OCI-M1 (cell line): ENCODE data around the gene SIX2.

Source experiments
- DNase-seq: peaks from one replicate; lab custom pipeline; 2025; lab: John Stamatoyannopoulos, UW

SIX2 gene

GRCh38 chr2:45001869-45002385, 7.3 kb downstream of the SIX2 start:
- peak; percentile 2 for DNase-seq

- no peak for DNase-seq
Measured at GRCh38 chr2:45000921-45001868, 8.1 kb downstream of the SIX2 start.

GRCh38 chr2:45000341-45000901, 8.8 kb downstream of the SIX2 start:
- no peak for DNase-seq

- no peak for DNase-seq
Measured at GRCh38 chr2:44999540-44999939, 9.7 kb downstream of the SIX2 start.

GRCh38 chr2:44997963-44998362, 11.3 kb downstream of the SIX2 start:
- DNase-seq = no peak

- DNase-seq = no peak
Measured at GRCh38 chr2:44996356-44996755, 12.9 kb downstream of the SIX2 start.

- no peak for DNase-seq
Measured at GRCh38 chr2:44994377-44994776, 14.9 kb downstream of the SIX2 start.

GRCh38 chr2:44989176-44989575, 20.1 kb downstream of the SIX2 start:
- DNase-seq = no peak

- no peak for DNase-seq
Measured at GRCh38 chr2:44983836-44984604, 25.2 kb downstream of the SIX2 start.

- DNase-seq = peak; percentile 83
Measured at GRCh38 chr2:44981714-44982108, 27.5 kb downstream of the SIX2 start.

GRCh38 chr2:44980751-44981713, 28.2 kb downstream of the SIX2 start:
- no peak for DNase-seq

- DNase-seq = no peak
Measured at GRCh38 chr2:44979581-44979980, 29.7 kb downstream of the SIX2 start.

- DNase-seq = no peak
Measured at GRCh38 chr2:44975571-44976450, 33.4 kb downstream of the SIX2 start.

- peak; percentile 75 for DNase-seq
Measured at GRCh38 chr2:44974064-44974715, 35.1 kb downstream of the SIX2 start.

- DNase-seq = no peak
Measured at GRCh38 chr2:44972771-44973535, 36.3 kb downstream of the SIX2 start.

- no peak for DNase-seq
Measured at GRCh38 chr2:44970846-44971450, 38.3 kb downstream of the SIX2 start.

GRCh38 chr2:44969936-44970335, 39.3 kb downstream of the SIX2 start:
- DNase-seq = no peak

- DNase-seq = no peak
Measured at GRCh38 chr2:44967727-44968432, 41.4 kb downstream of the SIX2 start.
